ENCODE results near the gene GJA1.
"Not testable (repeated sequence)": the region's sequence is repeated elsewhere in the genome, so short reads cannot be mapped to it uniquely, and the experiment has no call there.

Gene GJA1

DNA sequence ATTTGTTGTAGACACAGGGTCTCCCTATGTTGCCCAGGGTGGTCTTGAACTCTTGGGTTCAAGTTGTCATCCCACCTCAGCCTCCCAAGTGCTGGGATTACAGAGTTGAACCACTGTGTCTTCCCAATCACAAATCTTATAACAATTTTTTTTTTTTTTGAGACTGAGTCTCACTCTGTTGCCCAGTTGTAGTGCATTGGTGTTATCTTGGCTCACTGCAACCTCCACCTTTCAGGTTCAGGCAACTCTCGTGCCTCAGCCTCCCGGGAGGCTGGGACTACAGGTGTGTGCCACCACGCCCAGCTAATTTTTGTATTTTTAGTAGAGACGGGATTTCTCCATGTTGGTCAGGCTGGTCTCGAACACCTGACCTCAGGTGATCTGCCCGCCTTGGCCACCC lies 3.7 kb upstream of the GJA1 start:
- not testable (repeated sequence) for H3K4me1 ChIP-seq (ENCODE audit: control insufficient read depth, low read depth, low read length); H4K5ac ChIP-seq (ENCODE audit: low read length); H3K4me3 ChIP-seq (ENCODE audit: low read length); H3K79me1 ChIP-seq (ENCODE audit: low read length); H2BK15ac ChIP-seq (replicated peaks; ENCODE audit: low read depth); H3K23ac ChIP-seq (ENCODE audit: low read length); H3K4me2 ChIP-seq (ENCODE audit: low read length); DNase-seq; H3K27me3 ChIP-seq (ENCODE audit: insufficient read depth, low read length, poor library complexity); H3K36me3 ChIP-seq (ENCODE audit: control insufficient read depth, insufficient read depth, low read length)
- Histone ChIP-seq H3K4ac (ENCODE audit: low read depth, low read length) (peak overlapping the region; percentile 49), H3K9ac (ENCODE audit: low read length) (peak overlapping the region; percentile 20), H3K56ac (ENCODE audit: low read length) (peak overlapping the region; percentile 69), H3K27ac (ENCODE audit: low read depth, low read length) (peak overlapping the region; percentile 66), H2AK5ac (ENCODE audit: low read length) (peak overlapping the region; percentile 95), H3K18ac (ENCODE audit: low read length) (peak overlapping the region; percentile 92), H2BK120ac (ENCODE audit: low read depth, low read length) (peak overlapping the region; percentile 100), H2BK5ac (ENCODE audit: low read length) (peak overlapping the region; percentile 74), H3K79me2 (ENCODE audit: control insufficient read depth, insufficient read depth, low read length) (peaks cover 18% of the 10 kb centered on the region), H4K8ac (ENCODE audit: low read depth, low read length) (peak overlapping the region; percentile 56)
- no CpG with 5 or more reads among the region's 6 CpGs for WGBS (ENCODE audit: extremely low coverage, insufficient coverage, low lambda C conversion rate)

DNA sequence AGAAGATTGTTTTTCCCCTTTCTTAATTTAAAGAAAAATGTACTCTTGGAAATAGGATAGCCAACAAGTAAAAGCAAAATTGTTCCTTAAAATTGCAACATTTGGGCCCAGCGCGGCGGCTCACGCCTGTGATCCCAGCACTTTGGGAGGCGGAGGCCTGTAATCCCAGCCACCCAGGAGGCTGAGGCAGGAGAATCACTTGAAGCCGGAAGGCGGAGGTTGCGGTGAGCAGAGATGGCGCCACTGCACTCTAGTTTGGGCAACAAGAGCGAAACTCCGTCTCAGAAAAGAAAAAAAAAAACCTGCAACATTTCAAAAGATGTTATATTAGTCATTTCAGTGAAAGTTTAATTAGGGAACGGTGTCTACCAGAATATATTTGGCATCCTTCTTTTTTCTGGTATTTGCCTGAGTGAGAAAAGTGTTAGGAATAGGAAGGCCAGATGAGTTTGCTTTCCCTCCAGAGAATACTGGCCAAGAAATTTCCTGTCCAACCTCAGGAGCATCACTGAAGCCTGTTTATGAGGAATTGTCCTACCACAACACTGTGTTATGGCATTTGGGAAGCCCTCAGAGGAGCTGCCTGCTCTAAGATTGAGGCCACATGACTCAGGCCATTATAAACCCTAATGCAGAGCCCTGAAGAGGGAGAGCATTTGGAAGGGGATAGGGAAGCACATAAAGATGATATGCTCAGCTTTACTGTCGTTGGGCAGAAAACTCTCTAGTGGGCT lies 1.2 kb upstream of the GJA1 start:
- Histone ChIP-seq H3K79me1 (ENCODE audit: low read length) (no peaks in the 10 kb centered on the region), H3K36me3 (ENCODE audit: control insufficient read depth, insufficient read depth, low read length) (no peaks in the 10 kb centered on the region), H3K79me2 (ENCODE audit: control insufficient read depth, insufficient read depth, low read length) (peaks cover 38% of the 10 kb centered on the region), H3K4me2 (ENCODE audit: low read length) (peak overlapping the region; percentile 26), H3K18ac (ENCODE audit: low read length) (peak overlapping the region; percentile 3), H3K23ac (ENCODE audit: low read length) (no peak overlapping the region), H4K8ac (ENCODE audit: low read depth, low read length) (no peak overlapping the region), H3K4me3 (ENCODE audit: low read length) (no peak overlapping the region), H4K5ac (ENCODE audit: low read length) (peak overlapping the region; percentile 21), H3K56ac (ENCODE audit: low read length) (peak overlapping the region; percentile 86), H3K9ac (ENCODE audit: low read length) (peak overlapping the region; percentile 43), H3K4me1 (ENCODE audit: control insufficient read depth, low read depth, low read length) (peaks cover 5% of the 10 kb centered on the region), H2BK120ac (ENCODE audit: low read depth, low read length) (peak overlapping the region; percentile 54), H3K27me3 (ENCODE audit: insufficient read depth, low read length, poor library complexity) (no peaks in the 10 kb centered on the region), H2BK15ac (replicated peaks; ENCODE audit: low read depth) (no peak overlapping the region), H3K4ac (ENCODE audit: low read depth, low read length) (no peak overlapping the region), H2AK5ac (ENCODE audit: low read length) (peak overlapping the region; percentile 82), H3K27ac (ENCODE audit: low read depth, low read length) (peak overlapping the region; percentile 20), H2BK5ac (ENCODE audit: low read length) (peak overlapping the region; percentile 93)
- peak; percentile 55 for DNase-seq
- WGBS (ENCODE audit: extremely low coverage, insufficient coverage, low lambda C conversion rate): no CpG with 5 or more reads among the region's 13 CpGs

DNA sequence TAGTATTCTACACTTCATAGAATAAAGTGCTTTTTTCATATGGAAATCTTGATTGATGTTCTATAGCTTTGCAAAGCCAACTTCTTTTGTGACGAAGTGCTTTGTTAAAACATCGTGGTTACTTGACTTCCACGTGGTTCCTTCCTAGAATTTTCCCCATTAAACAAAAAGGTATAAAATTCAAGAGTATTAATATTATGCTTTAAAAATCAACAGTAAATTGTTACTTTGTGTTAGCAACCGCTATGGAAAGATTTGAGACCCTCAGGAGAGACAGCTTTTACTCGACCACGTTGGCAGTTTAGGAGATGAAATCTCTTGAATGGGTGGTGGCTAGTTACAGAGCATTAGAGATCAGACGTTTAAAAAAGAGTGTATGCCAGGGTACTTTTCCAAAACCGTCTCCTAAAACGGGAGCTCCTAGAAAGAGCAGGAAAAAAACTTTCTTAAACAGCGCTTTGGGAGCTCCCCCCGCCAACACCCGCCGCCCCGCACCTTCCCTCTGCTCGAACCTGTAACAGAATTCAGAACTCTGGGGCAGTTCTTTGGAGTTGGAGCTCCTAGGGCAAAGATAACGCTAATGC lies 920 bp downstream of the GJA1 start:
- Histone ChIP-seq H3K56ac (ENCODE audit: low read length) (peak overlapping the region; percentile 97), H4K8ac (ENCODE audit: low read depth, low read length) (peak overlapping the region; percentile 56), H2BK15ac (replicated peaks; ENCODE audit: low read depth) (no peak overlapping the region), H3K36me3 (ENCODE audit: control insufficient read depth, insufficient read depth, low read length) (no peaks in the 10 kb centered on the region), H3K27me3 (ENCODE audit: insufficient read depth, low read length, poor library complexity) (no peaks in the 10 kb centered on the region), H3K23ac (ENCODE audit: low read length) (no peak overlapping the region), H3K9ac (ENCODE audit: low read length) (peak overlapping the region; percentile 98), H3K4me2 (ENCODE audit: low read length) (peak overlapping the region; percentile 22), H2AK5ac (ENCODE audit: low read length) (no peak overlapping the region), H3K79me2 (ENCODE audit: control insufficient read depth, insufficient read depth, low read length) (peaks cover 56% of the 10 kb centered on the region), H3K27ac (ENCODE audit: low read depth, low read length) (peak overlapping the region; percentile 96), H4K5ac (ENCODE audit: low read length) (no peak overlapping the region), H3K18ac (ENCODE audit: low read length) (peak overlapping the region; percentile 91), H3K4ac (ENCODE audit: low read depth, low read length) (peak overlapping the region; percentile 85), H3K79me1 (ENCODE audit: low read length) (no peaks in the 10 kb centered on the region), H2BK5ac (ENCODE audit: low read length) (peak overlapping the region; percentile 87), H3K4me1 (ENCODE audit: control insufficient read depth, low read depth, low read length) (peaks cover 5% of the 10 kb centered on the region), H2BK120ac (ENCODE audit: low read depth, low read length) (peak overlapping the region; percentile 64), H3K4me3 (ENCODE audit: low read length) (peak overlapping the region; percentile 94)
- no peak for DNase-seq
- no CpG with 5 or more reads among the region's 16 CpGs for WGBS (ENCODE audit: extremely low coverage, insufficient coverage, low lambda C conversion rate)

GRCh38 chr6:121436960-121437850 lies 1.8 kb downstream of the GJA1 start:
- Histone ChIP-seq H2BK15ac (replicated peaks; ENCODE audit: low read depth) (no peak overlapping the region), H3K27ac (ENCODE audit: low read depth, low read length) (peak overlapping the region; percentile 96), H3K18ac (ENCODE audit: low read length) (peak overlapping the region; percentile 91), H2BK120ac (ENCODE audit: low read depth, low read length) (peak overlapping the region; percentile 68), H2AK5ac (ENCODE audit: low read length) (peak overlapping the region; percentile 16), H3K79me1 (ENCODE audit: low read length) (no peaks in the 10 kb centered on the region), H3K36me3 (ENCODE audit: control insufficient read depth, insufficient read depth, low read length) (peaks cover 3% of the 10 kb centered on the region), H3K23ac (ENCODE audit: low read length) (peak overlapping the region; percentile 55), H2BK5ac (ENCODE audit: low read length) (peak overlapping the region; percentile 95), H3K4me3 (ENCODE audit: low read length) (peak overlapping the region; percentile 94), H3K79me2 (ENCODE audit: control insufficient read depth, insufficient read depth, low read length) (peaks cover 62% of the 10 kb centered on the region), H3K27me3 (ENCODE audit: insufficient read depth, low read length, poor library complexity) (no peaks in the 10 kb centered on the region), H3K4me1 (ENCODE audit: control insufficient read depth, low read depth, low read length) (peaks cover 7% of the 10 kb centered on the region), H3K9ac (ENCODE audit: low read length) (peak overlapping the region; percentile 98), H4K8ac (ENCODE audit: low read depth, low read length) (peak overlapping the region; percentile 69), H4K5ac (ENCODE audit: low read length) (no peak overlapping the region), H3K56ac (ENCODE audit: low read length) (peak overlapping the region; percentile 97), H3K4ac (ENCODE audit: low read depth, low read length) (peak overlapping the region; percentile 88), H3K4me2 (ENCODE audit: low read length) (peak overlapping the region; percentile 64)
- no CpG with 5 or more reads among the region's 45 CpGs for WGBS (ENCODE audit: extremely low coverage, insufficient coverage, low lambda C conversion rate)
- DNase-seq: peak; percentile 88

- no peaks in the 10 kb centered on the region for H3K79me1 ChIP-seq (ENCODE audit: low read length)
- peak overlapping the region; percentile 55 for H3K23ac ChIP-seq (ENCODE audit: low read length)
- peaks cover 70% of the 10 kb centered on the region for H3K79me2 ChIP-seq (ENCODE audit: control insufficient read depth, insufficient read depth, low read length)
- no peaks in the 10 kb centered on the region for H3K27me3 ChIP-seq (ENCODE audit: insufficient read depth, low read length, poor library complexity)
- DNase-seq: peak; percentile 97
- no CpG with 5 or more reads among the region's 18 CpGs for WGBS (ENCODE audit: extremely low coverage, insufficient coverage, low lambda C conversion rate)
- H4K5ac ChIP-seq (ENCODE audit: low read length): no peak overlapping the region
- peak overlapping the region; percentile 95 for H2BK5ac ChIP-seq (ENCODE audit: low read length)
- peak overlapping the region; percentile 27 for H2BK15ac ChIP-seq (replicated peaks; ENCODE audit: low read depth)
- peak overlapping the region; percentile 1 for H3K4ac ChIP-seq (ENCODE audit: low read depth, low read length)
- peak overlapping the region; percentile 96 for H3K27ac ChIP-seq (ENCODE audit: low read depth, low read length)
- no peak overlapping the region for H4K8ac ChIP-seq (ENCODE audit: low read depth, low read length)
- peak overlapping the region; percentile 97 for H3K56ac ChIP-seq (ENCODE audit: low read length)
- H3K4me3 ChIP-seq (ENCODE audit: low read length): peak overlapping the region; percentile 94
- H3K36me3 ChIP-seq (ENCODE audit: control insufficient read depth, insufficient read depth, low read length): peaks cover 3% of the 10 kb centered on the region
- peak overlapping the region; percentile 16 for H2AK5ac ChIP-seq (ENCODE audit: low read length)
- peak overlapping the region; percentile 98 for H3K9ac ChIP-seq (ENCODE audit: low read length)
- H2BK120ac ChIP-seq (ENCODE audit: low read depth, low read length): peak overlapping the region; percentile 68
- H3K4me2 ChIP-seq (ENCODE audit: low read length): peak overlapping the region; percentile 64
- peak overlapping the region; percentile 54 for H3K18ac ChIP-seq (ENCODE audit: low read length)
- H3K4me1 ChIP-seq (ENCODE audit: control insufficient read depth, low read depth, low read length): peaks cover 9% of the 10 kb centered on the region
These were observed 2.6 kb downstream of the GJA1 start for GRCh38 chr6:121437851-121438651.
